Ectodermal cell (in vitro differentiated cells): Measurements from ENCODE around the gene PM20D1.

ENCODE experiments used
- H3K27ac ChIP-seq: 2 replicates; pipeline ENCODE4 v1.7.0; 2013; ENCODE audit warnings: mild to moderate bottlenecking, low read depth, low read length; ENCODE audit not compliant: insufficient read depth, poor library complexity, severe bottlenecking
- H3K27me3 ChIP-seq: 2 replicates; pipeline ENCODE4 v1.7.0; 2013; ENCODE audit warnings: mild to moderate bottlenecking, low read length; ENCODE audit not compliant: insufficient read depth, control insufficient read depth, poor library complexity, severe bottlenecking
- H3K36me3 ChIP-seq: one replicate; pipeline ENCODE4 v1.7.0; 2013; ENCODE audit warnings: low read length; ENCODE audit not compliant: control insufficient read depth, insufficient read depth
- H3K4me1 ChIP-seq: one replicate; pipeline ENCODE4 v1.7.0; 2013; ENCODE audit warnings: low read length; ENCODE audit not compliant: control insufficient read depth, insufficient read depth
- H3K4me3 ChIP-seq: 2 replicates; pipeline ENCODE4 v1.7.0; 2013; ENCODE audit warnings: low read depth, low read length, control low read depth; ENCODE audit not compliant: insufficient read depth
- H3K9me3 ChIP-seq: 2 replicates; pipeline ENCODE4 v1.7.0; 2013; ENCODE audit warnings: mild to moderate bottlenecking, low read length, moderate library complexity; ENCODE audit not compliant: control insufficient read depth
- WGBS, 2 experiments: methylation state at CpG; one replicate each; pipeline ENCODE4 v1.1.7; 2013; ENCODE audit warnings: missing lambda C conversion rate in 2 of 2; 5-methylcytosine and 5-hydroxymethylcytosine counted together

Gene PM20D1

GRCh38 chr1:205794011-205794730 is 55.8 kb downstream of the PM20D1 start:
- Histone ChIP-seq H3K4me1 (peaks cover 22% of the 10 kb centered on the region), H3K36me3 (peaks cover 6% of the 10 kb centered on the region), H3K4me3 (no peak overlapping the region), H3K27ac (no peak overlapping the region), H3K9me3 (no peaks in the 10 kb centered on the region), H3K27me3 (no peaks in the 10 kb centered on the region)
- WGBS, 2 experiments = 74 to 78% methylated on average over 5 of the region's 5 CpGs

- H3K27me3 ChIP-seq = no peaks in the 10 kb centered on the region
- H3K4me1 ChIP-seq = peaks cover 22% of the 10 kb centered on the region
- no peaks in the 10 kb centered on the region for H3K9me3 ChIP-seq
- H3K4me3 ChIP-seq = no peak overlapping the region
- peak overlapping the region; percentile 16 for H3K27ac ChIP-seq
- no peaks in the 10 kb centered on the region for H3K36me3 ChIP-seq
- 71 to 74% methylated on average over 6 of the region's 6 CpGs for WGBS, 2 experiments
Observed at GRCh38 chr1:205792961-205793673, 56.8 kb downstream of the PM20D1 start.

- Histone ChIP-seq H3K4me3 (no peak overlapping the region), H3K27ac (no peak overlapping the region)
Observed at GRCh38 chr1:205792481-205792881, 57.5 kb downstream of the PM20D1 start.

GRCh38 chr1:205791568-205792180 is 58.3 kb downstream of the PM20D1 start:
- WGBS, 2 experiments = 68 to 70% methylated on average over 5 of the region's 5 CpGs
- Histone ChIP-seq H3K27me3 (no peaks in the 10 kb centered on the region), H3K4me1 (peaks cover 22% of the 10 kb centered on the region), H3K27ac (no peak overlapping the region), H3K4me3 (no peak overlapping the region), H3K9me3 (no peaks in the 10 kb centered on the region), H3K36me3 (no peaks in the 10 kb centered on the region)

More at GRCh38 chr1:205792481-205792881, 57.5 kb downstream of the PM20D1 start:
- 93 to 94% methylated on average over 8 of the region's 8 CpGs for WGBS, 2 experiments
- no peaks in the 10 kb centered on the region for H3K27me3 ChIP-seq
- H3K36me3 ChIP-seq = no peaks in the 10 kb centered on the region
- H3K4me1 ChIP-seq = peaks cover 22% of the 10 kb centered on the region
- H3K9me3 ChIP-seq = no peaks in the 10 kb centered on the region

- Histone ChIP-seq H3K4me1 (peaks cover 12% of the 10 kb centered on the region), H3K27ac (no peak overlapping the region), H3K27me3 (no peaks in the 10 kb centered on the region), H3K4me3 (no peak overlapping the region), H3K9me3 (no peaks in the 10 kb centered on the region), H3K36me3 (no peaks in the 10 kb centered on the region)
- 82 to 85% methylated on average over 10 of the region's 10 CpGs for WGBS, 2 experiments
Observed at GRCh38 chr1:205787287-205787916, 62.5 kb downstream of the PM20D1 start.

- H3K27ac ChIP-seq = no peak overlapping the region
- H3K27me3 ChIP-seq = no peaks in the 10 kb centered on the region
- no peaks in the 10 kb centered on the region for H3K9me3 ChIP-seq
- H3K4me3 ChIP-seq = no peak overlapping the region
- H3K36me3 ChIP-seq = no peaks in the 10 kb centered on the region
- peaks cover 6% of the 10 kb centered on the region for H3K4me1 ChIP-seq
- WGBS, 2 experiments = 73% methylated on average over 4 of the region's 4 CpGs
Observed at GRCh38 chr1:205786601-205787000, 63.3 kb downstream of the PM20D1 start.

- 94 to 97% methylated on average over 8 to 9 of the region's 9 CpGs for WGBS, 2 experiments
- H3K27me3 ChIP-seq = no peaks in the 10 kb centered on the region
- no peaks in the 10 kb centered on the region for H3K9me3 ChIP-seq
- H3K27ac ChIP-seq = no peak overlapping the region
- H3K4me1 ChIP-seq = no peaks in the 10 kb centered on the region
- H3K36me3 ChIP-seq = no peaks in the 10 kb centered on the region
- H3K4me3 ChIP-seq = no peak overlapping the region
Observed at GRCh38 chr1:205785446-205785845, 64.5 kb downstream of the PM20D1 start.

GRCh38 chr1:205783904-205784303 is 66.0 kb downstream of the PM20D1 start:
- Histone ChIP-seq H3K4me3 (no peak overlapping the region), H3K27ac (no peak overlapping the region), H3K9me3 (no peaks in the 10 kb centered on the region), H3K4me1 (no peaks in the 10 kb centered on the region), H3K27me3 (no peaks in the 10 kb centered on the region), H3K36me3 (no peaks in the 10 kb centered on the region)
- 95 to 98% methylated on average over 4 of the region's 4 CpGs for WGBS, 2 experiments

- H3K27me3 ChIP-seq = no peaks in the 10 kb centered on the region
- no peaks in the 10 kb centered on the region for H3K4me1 ChIP-seq
- H3K27ac ChIP-seq = no peak overlapping the region
- H3K36me3 ChIP-seq = no peaks in the 10 kb centered on the region
- no peaks in the 10 kb centered on the region for H3K9me3 ChIP-seq
- no peak overlapping the region for H3K4me3 ChIP-seq
Observed at GRCh38 chr1:205783433-205783795, 66.5 kb downstream of the PM20D1 start.
